Progenitor cell of endocrine pancreas (in vitro differentiated cells): ENCODE results near the gene TEX14. TPM values are rescaled to one million over a fixed set of nuclear protein-coding genes. Genes with fewer than 3 reads are reported as not detected.

Experiments
- DNase-seq: peaks from one replicate; pipeline ENCODE4 v3.0.0; 2021; ENCODE audit warnings: low spot score; ENCODE audit not compliant: unreplicated experiment
- H3K27ac Mint-ChIP-seq: 2 replicates; pipeline ENCODE4 v1.8.0; 2021; ENCODE audit warnings: mild to moderate bottlenecking, moderate library complexity, mixed read lengths
- H3K27me3 Mint-ChIP-seq: 2 replicates; pipeline ENCODE4 v1.8.0; 2021; ENCODE audit warnings: mixed read lengths
- H3K36me3 Mint-ChIP-seq: 2 replicates; pipeline ENCODE4 v1.8.0; 2022; ENCODE audit warnings: mixed read lengths; ENCODE audit not compliant: insufficient read depth
- H3K4me1 Mint-ChIP-seq: 2 replicates; pipeline ENCODE4 v1.8.0; 2021; ENCODE audit warnings: low read depth, mixed read lengths
- H3K4me3 Mint-ChIP-seq: 2 replicates; pipeline ENCODE4 v1.8.0; 2021; ENCODE audit warnings: low read depth, mild to moderate bottlenecking, moderate library complexity, mixed read lengths
- H3K9me3 Mint-ChIP-seq: 2 replicates; pipeline ENCODE4 v1.8.0; 2021; ENCODE audit warnings: low read depth, mixed read lengths
- total RNA-seq: library from RNA; stranded (reverse); gene quantifications from 2 replicates; pipeline ENCODE4 v1.2.1, GENCODE V29; 2021
- TF ChIP-seq, protein P1 (sequence below): fragments of 200-600 bp; sonication (generic); IDR thresholded peaks from one replicate; pipeline ENCODE4 v1.5.0; 2021; ENCODE audit warnings: antibody characterized with exemption, mild to moderate bottlenecking; ENCODE audit not compliant: unreplicated experiment

The TEX14 gene
- total RNA-seq, 1 donor from 2014 or later: 0.22 TPM

- Mint-ChIP-seq H3K36me3 (peaks cover 28% of the 10 kb centered on the region), H3K9me3 (no peaks in the 10 kb centered on the region), H3K4me1 (peaks cover 8% of the 10 kb centered on the region), H3K27me3 (no peaks in the 10 kb centered on the region), H3K4me3 (no peak overlapping the region), H3K27ac (no peak overlapping the region)
- TF ChIP-seq, protein P1, sequence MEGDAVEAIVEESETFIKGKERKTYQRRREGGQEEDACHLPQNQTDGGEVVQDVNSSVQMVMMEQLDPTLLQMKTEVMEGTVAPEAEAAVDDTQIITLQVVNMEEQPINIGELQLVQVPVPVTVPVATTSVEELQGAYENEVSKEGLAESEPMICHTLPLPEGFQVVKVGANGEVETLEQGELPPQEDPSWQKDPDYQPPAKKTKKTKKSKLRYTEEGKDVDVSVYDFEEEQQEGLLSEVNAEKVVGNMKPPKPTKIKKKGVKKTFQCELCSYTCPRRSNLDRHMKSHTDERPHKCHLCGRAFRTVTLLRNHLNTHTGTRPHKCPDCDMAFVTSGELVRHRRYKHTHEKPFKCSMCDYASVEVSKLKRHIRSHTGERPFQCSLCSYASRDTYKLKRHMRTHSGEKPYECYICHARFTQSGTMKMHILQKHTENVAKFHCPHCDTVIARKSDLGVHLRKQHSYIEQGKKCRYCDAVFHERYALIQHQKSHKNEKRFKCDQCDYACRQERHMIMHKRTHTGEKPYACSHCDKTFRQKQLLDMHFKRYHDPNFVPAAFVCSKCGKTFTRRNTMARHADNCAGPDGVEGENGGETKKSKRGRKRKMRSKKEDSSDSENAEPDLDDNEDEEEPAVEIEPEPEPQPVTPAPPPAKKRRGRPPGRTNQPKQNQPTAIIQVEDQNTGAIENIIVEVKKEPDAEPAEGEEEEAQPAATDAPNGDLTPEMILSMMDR: no peak
- DNase-seq: no peak
Measured at GRCh38 chr17:58508341-58509067, 183.3 kb downstream of the TEX14 start.

GRCh38 chr17:58507123-58507634 is 184.7 kb downstream of the TEX14 start:
- TF ChIP-seq, protein P1: no peak
- Mint-ChIP-seq H3K27me3 (no peaks in the 10 kb centered on the region), H3K4me3 (no peak overlapping the region), H3K36me3 (peaks cover 37% of the 10 kb centered on the region), H3K9me3 (no peaks in the 10 kb centered on the region), H3K4me1 (no peaks in the 10 kb centered on the region), H3K27ac (no peak overlapping the region)
- DNase-seq: no peak

Other genes with a start within 250 kb of the TEX14 start
- gene HSF5, start 203.6 kb downstream of the TEX14 start, total RNA-seq: 0.11 and 0.12 TPM in 2 replicates
- gene MTMR4, start 177.4 kb downstream of the TEX14 start, total RNA-seq: 89.3 and 91.9 TPM in 2 replicates
- gene RAD51C, start 557 bp upstream of the TEX14 start, total RNA-seq: 32.7 and 33.3 TPM in 2 replicates
- 1.6 and 1.7 TPM in 2 replicates for gene PPM1E, start 63.8 kb upstream of the TEX14 start, total RNA-seq